Adrenal gland (tissue), 19 donors: ENCODE data around the gene CHTF8. TPM values are rescaled to one million over a fixed set of nuclear protein-coding genes. Genes with fewer than 3 reads are reported as not detected.

ENCODE experiments used
- DNase-seq, 7 donors: peaks; one replicate each; pipeline ENCODE4 v3.0.0-alpha.2; 2019 to 2020
- H3K27ac ChIP-seq, 5 donors: fragments of 200-600 bp; sonication (generic) in 4 of 5; 1 replicate in 3 of 5; 2 replicates in 2 of 5; pipeline versions ENCODE4 v1.5.1 to v1.8.0; 2016 to 2020; ENCODE audit warnings: mild to moderate bottlenecking in 1 of 5
- H3K27me3 ChIP-seq: fragments of 200-600 bp; 2 replicates; pipeline ENCODE4 v1.8.0; 2021
- H3K36me3 ChIP-seq, 2 donors: fragments of 200-600 bp; replicated peaks in 1 of 2; 1 replicate in 1 of 2; 2 replicates in 1 of 2; pipeline versions ENCODE4 v1.5.1 to v1.8.0; 2018 to 2022
- H3K4me1 ChIP-seq, 2 donors: fragments of 200-600 bp; replicated peaks in 1 of 2; 1 replicate in 1 of 2; 2 replicates in 1 of 2; pipeline versions ENCODE4 v1.5.1 to v1.8.0; 2018 to 2021
- H3K4me3 ChIP-seq, 4 donors: fragments of 200-600 bp; sonication (generic) in 3 of 4; one replicate each; pipeline ENCODE4 v1.5.1; 2016 to 2018
- H3K9me3 ChIP-seq, 3 donors: fragments of 200-600 bp; sonication (generic) in 1 of 3; replicated peaks in 1 of 3; 1 replicate in 2 of 3; 2 replicates in 1 of 3; pipeline versions ENCODE4 v1.5.1 to v1.8.0; 2016 to 2021
- CTCF ChIP-seq, 6 experiments: fragments of 450-650 bp in 4 of 6; fragments of 200-600 bp in 2 of 6; sonication (generic) in 1 of 6; IDR thresholded peaks; 1 replicate in 5 of 6; 2 replicates in 1 of 6; pipeline versions ENCODE4 v1.5.1 to v1.8.0; 2016 to 2021; ENCODE audit warnings: antibody characterized with exemption in 6 of 6, mild to moderate bottlenecking in 2 of 6, moderate library complexity in 1 of 6
- POLR2A ChIP-seq, 2 donors: fragments of 450-650 bp; IDR thresholded peaks; one replicate each; pipeline ENCODE4 v1.6.1; 2017; ENCODE audit warnings: antibody characterized with exemption in 2 of 2, mild to moderate bottlenecking in 2 of 2, moderate library complexity in 1 of 2
- WGBS, 4 donors: extraction: QIAGEN DNeasy Blood & Tissue Kit in 2 of 4; methylation state at CpG; one replicate each; pipeline versions ENCODE4 v1.1.5 to v1.1.7; 2013 to 2017; 5-methylcytosine and 5-hydroxymethylcytosine counted together
- intact Hi-C, 2 donors: fragments of 100-400 bp; cut with DNase I; formaldehyde crosslinking; loops; one replicate each; pipeline versions ENCODE4 v1.14.1 to v1.15.0; 2022 to 2023
- long read RNA-seq, 10 donors: library from polyadenylated mRNA in 3 of 10; unstranded in 2 of 10; stranded (forward) in 1 of 10; transcript quantifications; one replicate each; pipeline ENCODE4 v2.0.0 and lab custom pipeline, GENCODE V29; 2021 to 2026
- polyA plus RNA-seq, 3 donors: library from polyadenylated mRNA; stranded (reverse); fragments of 200-250 nt in 2 of 3; fragments of 350-450 nt in 1 of 3; fragmentation: Illumina TruSeq in 1 of 3; extraction: RNeasy Lipid Tissue Mini Kit (QIAGEN cat#74804) in 1 of 3; gene quantifications; one replicate each; pipeline ENCODE4 v1.2.3, GENCODE V29; 2013 to 2014
- total RNA-seq, 9 donors: library from RNA; depleted of rRNA in 4 of 9; stranded (reverse); fragments of >200 nt in 4 of 9; fragments of 120-200 nt in 1 of 9; fragmentation: NEBNext Ultra II Directional in 1 of 9; extraction: Animal tissue kit (Norgen Biotek cat#: 25700) in 1 of 9; gene quantifications; one replicate each; pipeline versions ENCODE4 v1.1.0 to v1.2.4, GENCODE V29; 2013 to 2023
- donor health status: healthy with polysubstance abuse.
- donor health status: Bipolar disorder and iron deficiency.
- donor health status: DM: yes; HTN: yes; CAD: no.
- donor health status: DM: no; HTN: no; CAD: no.
- donor health status: DM: no; HTN: no; CAD: no.
- donor health status: DM: yes; HTN: yes; CAD: no.

Gene CHTF8
- total RNA-seq (100 to 1,000 TPM in 3 of 9 donors, 10 to 100 TPM in 6; 48.8 to 207 (median 82.6) TPM), polyA plus RNA-seq (100 to 1,000 TPM in 1 of 3 donors, 10 to 100 TPM in 2; 34.0 to 103 (median 37.7) TPM)
- long read RNA-seq, donor 1, transcript CHTF8-203 (4 exons, 2,903 nt): minor isoform, 23 of 83 reads
- long read RNA-seq, donor 1, transcript CHTF8-201 (1 exons, 2,561 nt): major isoform, 50 of 83 reads
- long read RNA-seq, donor 1, transcript CHTF8-205 (3 exons, 856 nt): minor isoform, 5 of 83 reads
- long read RNA-seq, donor 1, partial matches to known transcripts: 0 of 83 reads
- long read RNA-seq, donor 1, other reads (novel, unspliced or antisense): 0 of 83 reads
- long read RNA-seq, donor 2, transcript CHTF8-201 (1 exons, 2,561 nt): major isoform, 42 of 55 reads
- long read RNA-seq, donor 2, transcript CHTF8-205 (3 exons, 856 nt): minor isoform, 5 of 55 reads
- long read RNA-seq, donor 2, transcript CHTF8-203 (4 exons, 2,903 nt): minor isoform, 6 of 55 reads
- long read RNA-seq, donor 2, partial matches to known transcripts: 0 of 55 reads
- long read RNA-seq, donor 2, other reads (novel, unspliced or antisense): 0 of 55 reads
- long read RNA-seq, donor 3, transcript CHTF8-203 (4 exons, 2,903 nt): minor isoform, 17 of 66 reads
- long read RNA-seq, donor 3, transcript CHTF8-201 (1 exons, 2,561 nt): major isoform, 44 of 66 reads
- long read RNA-seq, donor 3, partial matches to known transcripts: 0 of 66 reads
- long read RNA-seq, donor 3, other reads (novel, unspliced or antisense): 0 of 66 reads
- long read RNA-seq, donor 4, transcript CHTF8-203 (4 exons, 2,903 nt): major isoform, 8 of 17 reads
- long read RNA-seq, donor 4, partial matches to known transcripts: 1 of 17 reads
- long read RNA-seq, donor 4, other reads (novel, unspliced or antisense): 3 of 17 reads
- long read RNA-seq, donor 5, transcript CHTF8-205 (3 exons, 856 nt): minor isoform, 20 of 114 reads
- long read RNA-seq, donor 5, transcript CHTF8-203 (4 exons, 2,903 nt): major isoform, 65 of 114 reads
- long read RNA-seq, donor 5, transcript CHTF8-201 (1 exons, 2,561 nt): minor isoform, 11 of 114 reads
- long read RNA-seq, donor 5, partial matches to known transcripts: 0 of 114 reads
- long read RNA-seq, donor 5, other reads (novel, unspliced or antisense): 7 of 114 reads
- long read RNA-seq, donor 6, transcript CHTF8-203 (4 exons, 2,903 nt): major isoform, 5 of 11 reads
- long read RNA-seq, donor 6, partial matches to known transcripts: 0 of 11 reads
- long read RNA-seq, donor 6, other reads (novel, unspliced or antisense): 5 of 11 reads
- long read RNA-seq, donor 7, transcript CHTF8-201 (1 exons, 2,561 nt): major isoform, 23 of 44 reads
- long read RNA-seq, donor 7, transcript CHTF8-205 (3 exons, 856 nt): minor isoform, 7 of 44 reads
- long read RNA-seq, donor 7, transcript CHTF8-203 (4 exons, 2,903 nt): minor isoform, 6 of 44 reads
- long read RNA-seq, donor 7, partial matches to known transcripts: 6 of 44 reads
- long read RNA-seq, donor 7, other reads (novel, unspliced or antisense): 0 of 44 reads
- long read RNA-seq, donor 8, transcript CHTF8-203 (4 exons, 2,903 nt): minor isoform, 19 of 128 reads
- long read RNA-seq, donor 8, transcript CHTF8-205 (3 exons, 856 nt): minor isoform, 11 of 128 reads
- long read RNA-seq, donor 8, transcript CHTF8-201 (1 exons, 2,561 nt): major isoform, 48 of 128 reads
- long read RNA-seq, donor 8, partial matches to known transcripts: 35 of 128 reads
- long read RNA-seq, donor 8, other reads (novel, unspliced or antisense): 6 of 128 reads
- long read RNA-seq, donor 9, transcript CHTF8-203 (4 exons, 2,903 nt): minor isoform, 16 of 150 reads
- long read RNA-seq, donor 9, transcript CHTF8-205 (3 exons, 856 nt): minor isoform, 8 of 150 reads
- long read RNA-seq, donor 9, transcript CHTF8-201 (1 exons, 2,561 nt): major isoform, 47 of 150 reads
- long read RNA-seq, donor 9, partial matches to known transcripts: 54 of 150 reads
- long read RNA-seq, donor 9, other reads (novel, unspliced or antisense): 20 of 150 reads
- long read RNA-seq, donor 10, transcript CHTF8-203 (4 exons, 2,903 nt): minor isoform, 11 of 51 reads
- long read RNA-seq, donor 10, transcript CHTF8-205 (3 exons, 856 nt): minor isoform, 6 of 51 reads
- long read RNA-seq, donor 10, transcript CHTF8-201 (1 exons, 2,561 nt): major isoform, 24 of 51 reads
- long read RNA-seq, donor 10, partial matches to known transcripts: 6 of 51 reads
- long read RNA-seq, donor 10, other reads (novel, unspliced or antisense): 0 of 51 reads

- peak; percentile 94 for TF ChIP-seq POLR2A (IDR thresholded peaks at IDR 0.05)
- TF ChIP-seq CTCF (IDR thresholded peaks at IDR 0.05): peak in 1 of 6 experiments; percentile 9
- peak; percentile 81 to 89 (median 85) for DNase-seq
- intact Hi-C loops: no loop called here
- WGBS, 4 donors: 0 to 4% (median 1%) methylated on average over 11 to 78 of the region's 78 CpGs
- Histone ChIP-seq H3K27ac (peak within 1 kb of the TSS; percentile 68 to 99 (median 80)), H3K27me3 (no peaks in the 10 kb centered on the region), H3K9me3 (no peaks in the 10 kb centered on the region), H3K36me3 (peaks cover 0 to 15% of the 10 kb centered on the region in 2 donors), H3K4me1 (peaks cover 9 to 43% of the 10 kb centered on the region in 2 donors), H3K4me3 (peak within 1 kb of the TSS; percentile 66 to 99 (median 97))
These were observed at the start of gene CHTF8, which contains the start of gene UTP4 for GRCh38 chr16:69132424-69133252. Gene CHTF8 (minus strand): TSS chr16:69132588. CDS start chr16:69121458, 11,130 bp downstream. Gene UTP4 (plus strand): TSS chr16:69132649. CDS start chr16:69133460, 811 bp downstream.

GRCh38 chr16:69180011-69180338 is 47.6 kb upstream of the CHTF8 start:
- intact Hi-C loops: no loop called here
- H3K9me3 ChIP-seq: no peaks in the 10 kb centered on the region
- H3K4me1 ChIP-seq: peaks cover 19 to 37% of the 10 kb centered on the region in 2 donors
- H3K4me3 ChIP-seq: no peak overlapping the region
- no peaks in the 10 kb centered on the region for H3K36me3 ChIP-seq
- no peak for TF ChIP-seq POLR2A (IDR thresholded peaks at IDR 0.05)
- H3K27me3 ChIP-seq: no peaks in the 10 kb centered on the region
- peak overlapping the region in 4 of 5 donors; percentile 42 to 84 (median 68) for H3K27ac ChIP-seq
- no peak for DNase-seq

GRCh38 chr16:69179328-69180010 is 47.1 kb upstream of the CHTF8 start:
- H3K4me3 ChIP-seq: no peak overlapping the region
- peaks cover 19 to 37% of the 10 kb centered on the region in 2 donors for H3K4me1 ChIP-seq
- intact Hi-C loops: no loop called here
- no peaks in the 10 kb centered on the region for H3K9me3 ChIP-seq
- no peaks in the 10 kb centered on the region for H3K36me3 ChIP-seq
- TF ChIP-seq POLR2A (IDR thresholded peaks at IDR 0.05): no peak
- no peak for TF ChIP-seq CTCF (IDR thresholded peaks at IDR 0.05)
- WGBS, 4 donors: 2 to 10% (median 4%) methylated on average over 6 of the region's 6 CpGs
- peak; percentile 88 to 97 (median 95) for DNase-seq
- H3K27ac ChIP-seq: peak overlapping the region; percentile 74 to 84 (median 81)
- no peaks in the 10 kb centered on the region for H3K27me3 ChIP-seq
